Duodenal mucosa (tissue), 2 donors: Measurements from ENCODE around the gene RAB15.
A peak's percentile ranks its signal among the peaks of the same experiment; 100 is the strongest.

Experiments
- H3K27ac ChIP-seq: one replicate; pipeline ENCODE4 v1.7.0; 2013; ENCODE audit warnings: low read depth, low read length
- H3K27me3 ChIP-seq, 2 donors: one replicate each; pipeline ENCODE4 v1.7.0; 2013; ENCODE audit warnings: low read length in 2 of 2, control low read depth in 1 of 2; ENCODE audit not compliant: insufficient read depth in 2 of 2, control insufficient read depth in 1 of 2
- H3K36me3 ChIP-seq, 2 donors: one replicate each; pipeline ENCODE4 v1.7.0; 2013; ENCODE audit warnings: low read length in 2 of 2, control low read depth in 1 of 2; ENCODE audit not compliant: insufficient read depth in 2 of 2, control insufficient read depth in 1 of 2
- H3K4me1 ChIP-seq, 2 donors: one replicate each; pipeline ENCODE4 v1.7.0; 2013; ENCODE audit warnings: low read length in 2 of 2, control low read depth in 1 of 2; ENCODE audit not compliant: insufficient read depth in 2 of 2, control insufficient read depth in 1 of 2
- H3K4me3 ChIP-seq, 2 donors: one replicate each; pipeline ENCODE4 v1.7.0; 2013; ENCODE audit warnings: low read length in 2 of 2, low read depth in 1 of 2
- H3K9ac ChIP-seq, 2 donors: one replicate each; pipeline ENCODE4 v1.7.0; 2013; ENCODE audit warnings: low read length in 2 of 2, low read depth in 1 of 2
- H3K9me3 ChIP-seq, 2 donors: one replicate each; pipeline ENCODE4 v1.7.0; 2013; ENCODE audit warnings: low read length in 2 of 2, control low read depth in 1 of 2; ENCODE audit not compliant: control insufficient read depth in 1 of 2

The RAB15 gene

DNA sequence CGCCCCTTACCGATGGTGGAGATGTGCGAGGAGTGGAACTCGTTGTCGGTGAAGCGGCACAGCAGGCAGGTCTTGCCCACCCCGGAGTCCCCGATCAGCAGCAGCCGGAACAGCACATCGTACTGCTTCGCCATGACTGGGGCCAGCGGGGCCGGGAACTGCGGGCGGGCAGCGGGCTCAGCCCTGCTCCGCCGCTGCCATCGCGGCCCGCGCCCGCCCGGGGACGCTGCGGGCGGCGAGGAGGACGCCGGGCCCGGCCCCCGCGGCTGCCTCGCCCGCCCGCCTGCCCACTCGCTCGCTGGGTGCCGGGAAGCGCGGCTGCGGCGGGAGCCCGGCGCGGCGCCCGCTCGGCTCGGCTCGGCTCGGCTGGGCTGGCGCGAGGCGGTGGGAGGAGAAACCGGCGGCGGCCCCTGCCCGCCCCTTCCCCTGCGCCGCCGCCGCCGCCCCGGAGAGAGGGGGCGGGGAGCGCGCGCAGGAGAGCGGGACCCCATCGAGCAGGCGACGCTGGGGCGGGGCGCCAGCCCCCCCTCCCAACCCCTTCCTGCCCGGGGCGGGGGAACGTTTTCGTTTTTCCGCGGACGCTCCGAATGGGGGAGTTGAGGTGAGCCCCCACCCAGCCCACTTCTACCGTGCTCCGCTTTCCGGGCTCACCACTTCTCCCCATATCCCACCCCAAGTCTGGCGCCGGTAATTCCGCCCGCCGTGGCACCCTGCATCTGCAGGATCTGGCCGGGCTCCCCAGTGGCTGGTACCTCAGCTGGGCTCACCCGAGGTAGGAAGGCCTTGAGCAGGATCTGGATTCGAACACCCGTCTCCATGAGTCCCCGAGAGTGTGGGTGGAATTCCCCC lies at the start of gene RAB15:
Gene RAB15 (minus strand): TSS at position 394 of the 849 bp plus-strand sequence. CDS start 260 bp downstream, at position 134.
- peak within 1 kb of the TSS; percentile 43 to 60 for H3K9ac ChIP-seq
- no peaks in the 10 kb centered on the region for H3K36me3 ChIP-seq
- H3K9me3 ChIP-seq, result no peaks in the 10 kb centered on the region
- H3K27me3 ChIP-seq, result no peaks in the 10 kb centered on the region
- peak within 1 kb of the TSS; percentile 74 to 76 for H3K4me3 ChIP-seq
- H3K4me1 ChIP-seq, result peaks cover 20 to 32% of the 10 kb centered on the region in 2 donors
- H3K27ac ChIP-seq, result no peak within 1 kb of the TSS

DNA sequence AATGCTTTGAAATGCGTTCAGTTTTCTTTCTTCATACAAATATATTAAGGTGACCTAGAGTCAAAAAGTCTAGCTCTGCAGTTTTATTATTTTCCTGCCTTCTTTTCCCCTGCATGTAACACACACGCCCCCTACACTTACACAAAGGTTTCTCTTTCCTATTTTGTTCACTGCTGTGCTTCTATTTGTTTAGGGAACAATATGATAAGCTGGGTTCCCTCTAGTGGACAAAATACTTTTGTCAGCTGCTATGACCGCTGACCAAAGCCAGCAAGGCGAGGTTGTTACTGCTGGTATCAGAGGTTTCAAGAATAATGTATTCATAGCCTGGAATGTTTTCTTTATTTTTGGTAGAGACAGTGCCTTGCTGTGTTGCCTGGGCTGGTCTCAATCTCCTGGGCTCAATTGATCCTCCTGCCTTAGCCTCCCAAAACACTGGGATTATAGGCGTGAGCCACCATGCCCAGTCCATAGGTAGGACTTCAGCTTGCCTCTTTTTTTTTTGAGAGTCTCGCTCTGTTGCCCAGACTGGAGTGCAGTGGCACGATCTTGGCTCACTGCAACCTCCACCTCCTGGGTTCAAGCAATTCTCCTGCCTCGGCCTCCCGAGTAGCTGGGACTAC lies 47.9 kb upstream of the RAB15 start:
- H3K4me1 ChIP-seq, result no peaks in the 10 kb centered on the region
- H3K9me3 ChIP-seq, result no peaks in the 10 kb centered on the region
- peaks cover 10 to 17% of the 10 kb centered on the region in 2 donors for H3K36me3 ChIP-seq
- H3K9ac ChIP-seq, result no peak overlapping the region
- H3K27me3 ChIP-seq, result no peaks in the 10 kb centered on the region
- H3K27ac ChIP-seq, result no peak overlapping the region
- H3K4me3 ChIP-seq, result no peak overlapping the region

- Histone ChIP-seq H3K27ac (no peak overlapping the region), H3K9me3 (no peaks in the 10 kb centered on the region), H3K27me3 (no peaks in the 10 kb centered on the region), H3K4me1 (no peaks in the 10 kb centered on the region), H3K4me3 (no peak overlapping the region), H3K36me3 (peaks cover 10 to 37% of the 10 kb centered on the region in 2 donors), H3K9ac (no peak overlapping the region)
These were observed 44.3 kb upstream of the RAB15 start for GRCh38 chr14:65016471-65016870.

- no peaks in the 10 kb centered on the region for H3K9me3 ChIP-seq
- H3K36me3 ChIP-seq, result peaks cover 10 to 41% of the 10 kb centered on the region in 2 donors
- no peaks in the 10 kb centered on the region for H3K27me3 ChIP-seq
- no peak overlapping the region for H3K9ac ChIP-seq
- H3K27ac ChIP-seq, result no peak overlapping the region
- no peaks in the 10 kb centered on the region for H3K4me1 ChIP-seq
- H3K4me3 ChIP-seq, result no peak overlapping the region
These were observed 43.3 kb upstream of the RAB15 start for GRCh38 chr14:65015391-65015790.

GRCh38 chr14:65012353-65012752 lies 40.2 kb upstream of the RAB15 start:
- peaks cover 10 to 54% of the 10 kb centered on the region in 2 donors for H3K36me3 ChIP-seq
- H3K27me3 ChIP-seq, result no peaks in the 10 kb centered on the region
- H3K4me3 ChIP-seq, result no peak overlapping the region
- no peak overlapping the region for H3K9ac ChIP-seq
- H3K4me1 ChIP-seq, result no peaks in the 10 kb centered on the region
- no peak overlapping the region for H3K27ac ChIP-seq
- H3K9me3 ChIP-seq, result no peaks in the 10 kb centered on the region

DNA sequence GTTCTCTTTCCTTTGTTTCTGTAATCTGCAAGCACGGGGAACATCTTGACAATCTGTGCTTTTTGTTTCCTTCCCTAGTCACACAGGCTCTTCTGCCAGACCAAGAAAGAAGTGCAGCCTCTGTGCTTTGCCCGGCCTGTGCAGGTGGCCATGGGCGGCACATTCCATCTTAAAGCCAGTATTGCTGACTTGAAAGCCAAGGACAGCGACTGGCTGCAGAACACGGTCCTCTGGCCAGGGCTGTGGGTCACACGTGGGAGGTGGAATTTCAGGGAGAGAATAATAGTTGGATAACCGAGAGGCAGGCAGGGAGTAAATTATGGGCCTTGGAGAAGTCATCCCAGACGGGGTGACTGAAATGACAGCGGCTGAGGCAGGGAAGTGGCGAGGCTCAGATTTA lies 39.4 kb upstream of the RAB15 start:
- H3K9me3 ChIP-seq, result no peaks in the 10 kb centered on the region
- no peak overlapping the region for H3K4me3 ChIP-seq
- H3K27ac ChIP-seq, result no peak overlapping the region
- H3K27me3 ChIP-seq, result no peaks in the 10 kb centered on the region
- peaks cover 10 to 54% of the 10 kb centered on the region in 2 donors for H3K36me3 ChIP-seq
- no peaks in the 10 kb centered on the region for H3K4me1 ChIP-seq
- no peak overlapping the region for H3K9ac ChIP-seq

DNA sequence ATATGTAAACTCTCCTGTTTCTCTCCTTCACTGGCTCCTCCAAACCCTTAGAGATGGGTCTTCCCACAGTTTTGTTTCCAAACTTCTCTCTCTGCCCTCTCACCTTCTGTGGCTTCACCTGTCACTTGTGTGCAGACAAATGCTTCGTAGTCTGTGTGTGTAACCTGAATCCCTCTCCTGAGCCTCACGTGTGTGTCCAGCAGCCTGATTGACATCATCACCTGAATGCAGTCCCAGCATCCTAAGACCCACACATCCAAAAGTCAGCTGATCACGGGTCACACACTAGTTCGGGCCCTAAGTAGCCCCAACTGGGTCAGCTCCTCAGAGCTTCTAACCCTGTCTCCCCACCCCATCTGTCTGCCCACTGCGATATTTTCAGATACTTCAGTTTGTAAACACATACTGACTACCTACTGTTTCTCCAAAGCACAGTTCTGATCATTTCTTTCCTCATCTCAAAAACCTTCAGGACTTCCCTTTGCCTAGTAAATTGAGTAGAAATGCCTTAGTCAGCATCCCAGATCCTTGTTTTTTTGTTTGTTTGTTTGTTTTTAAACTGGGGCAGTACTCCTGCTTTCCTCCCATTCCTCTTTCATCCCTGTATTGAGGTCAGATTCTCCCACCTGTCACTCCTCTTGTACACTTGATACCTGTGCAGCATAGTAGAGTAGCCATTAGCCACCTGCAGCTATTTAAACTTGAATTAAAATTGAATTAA lies 38.2 kb upstream of the RAB15 start:
- Histone ChIP-seq H3K4me1 (no peaks in the 10 kb centered on the region), H3K9ac (no peak overlapping the region), H3K9me3 (no peaks in the 10 kb centered on the region), H3K27me3 (no peaks in the 10 kb centered on the region), H3K36me3 (peaks cover under 1 to 44% of the 10 kb centered on the region in 2 donors), H3K27ac (no peak overlapping the region), H3K4me3 (no peak overlapping the region)

DNA sequence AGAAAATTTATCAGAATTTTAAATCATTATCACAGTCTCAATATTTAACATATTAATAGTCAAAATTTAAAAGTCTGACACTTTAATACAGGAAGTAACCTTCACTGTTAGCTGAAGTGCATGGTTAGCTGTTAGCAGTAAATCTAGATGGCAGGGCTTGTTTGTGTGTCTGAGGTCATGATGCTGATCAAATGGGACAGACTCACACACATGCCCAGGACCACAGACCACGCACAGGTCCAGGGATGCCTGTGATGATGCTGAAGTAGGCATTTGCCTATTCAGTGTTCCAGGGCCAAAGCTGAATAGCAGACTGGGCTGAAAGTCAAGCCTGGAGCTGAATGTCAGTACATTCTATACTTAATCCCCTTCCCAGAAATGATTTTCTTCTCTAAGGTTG lies 35.1 kb upstream of the RAB15 start:
- Histone ChIP-seq H3K4me3 (no peak overlapping the region), H3K9ac (no peak overlapping the region), H3K36me3 (peaks cover 0 to 27% of the 10 kb centered on the region in 2 donors), H3K27me3 (no peaks in the 10 kb centered on the region), H3K27ac (no peak overlapping the region), H3K9me3 (no peaks in the 10 kb centered on the region), H3K4me1 (no peaks in the 10 kb centered on the region)

GRCh38 chr14:65006261-65006721 lies 34.2 kb upstream of the RAB15 start:
- Histone ChIP-seq H3K36me3 (peaks cover 0 to 18% of the 10 kb centered on the region in 2 donors), H3K9me3 (no peaks in the 10 kb centered on the region), H3K9ac (no peak overlapping the region), H3K4me1 (no peaks in the 10 kb centered on the region), H3K27me3 (no peaks in the 10 kb centered on the region), H3K4me3 (no peak overlapping the region), H3K27ac (no peak overlapping the region)

GRCh38 chr14:65003394-65003793 lies 31.3 kb upstream of the RAB15 start:
- H3K27ac ChIP-seq, result no peak overlapping the region
- H3K4me3 ChIP-seq, result no peak overlapping the region
- H3K27me3 ChIP-seq, result no peaks in the 10 kb centered on the region
- H3K4me1 ChIP-seq, result no peaks in the 10 kb centered on the region
- H3K9me3 ChIP-seq, result no peaks in the 10 kb centered on the region
- peaks cover 0 to 3% of the 10 kb centered on the region in 2 donors for H3K36me3 ChIP-seq
- H3K9ac ChIP-seq, result no peak overlapping the region
